ENCODE measurements around the gene WNT4.

DNA sequence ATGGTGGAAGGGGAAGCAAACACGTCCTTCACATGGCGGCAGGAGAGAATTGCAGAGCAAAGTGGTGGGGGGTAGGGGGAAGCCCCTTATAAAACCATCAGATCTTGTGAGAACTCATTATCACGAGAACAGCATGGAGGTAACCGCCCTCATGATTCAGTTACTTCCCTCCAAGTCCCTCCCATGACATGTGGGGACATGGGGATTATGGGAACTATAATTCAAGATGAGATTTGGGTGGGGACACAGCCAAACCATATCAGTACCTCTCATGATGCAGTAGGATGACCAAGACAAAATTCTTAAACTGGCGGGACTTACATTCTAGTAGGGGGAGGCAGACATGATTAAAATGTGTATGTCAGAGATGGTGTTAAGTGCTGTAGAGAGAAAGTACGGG lies 38.8 kb downstream of the WNT4 start:
- TF ChIP-seq, protein P1, sequence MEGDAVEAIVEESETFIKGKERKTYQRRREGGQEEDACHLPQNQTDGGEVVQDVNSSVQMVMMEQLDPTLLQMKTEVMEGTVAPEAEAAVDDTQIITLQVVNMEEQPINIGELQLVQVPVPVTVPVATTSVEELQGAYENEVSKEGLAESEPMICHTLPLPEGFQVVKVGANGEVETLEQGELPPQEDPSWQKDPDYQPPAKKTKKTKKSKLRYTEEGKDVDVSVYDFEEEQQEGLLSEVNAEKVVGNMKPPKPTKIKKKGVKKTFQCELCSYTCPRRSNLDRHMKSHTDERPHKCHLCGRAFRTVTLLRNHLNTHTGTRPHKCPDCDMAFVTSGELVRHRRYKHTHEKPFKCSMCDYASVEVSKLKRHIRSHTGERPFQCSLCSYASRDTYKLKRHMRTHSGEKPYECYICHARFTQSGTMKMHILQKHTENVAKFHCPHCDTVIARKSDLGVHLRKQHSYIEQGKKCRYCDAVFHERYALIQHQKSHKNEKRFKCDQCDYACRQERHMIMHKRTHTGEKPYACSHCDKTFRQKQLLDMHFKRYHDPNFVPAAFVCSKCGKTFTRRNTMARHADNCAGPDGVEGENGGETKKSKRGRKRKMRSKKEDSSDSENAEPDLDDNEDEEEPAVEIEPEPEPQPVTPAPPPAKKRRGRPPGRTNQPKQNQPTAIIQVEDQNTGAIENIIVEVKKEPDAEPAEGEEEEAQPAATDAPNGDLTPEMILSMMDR (IDR thresholded peaks at IDR 0.05): no peak
- no peak for TF ChIP-seq POLR2A (IDR thresholded peaks at IDR 0.05)
